HG02623 (cell line): ENCODE measurements around the gene TAS1R2.
A peak's percentile ranks its signal among the peaks of the same experiment; 100 is the strongest.
"Not testable (repeated sequence)": the region's sequence is repeated elsewhere in the genome, so short reads cannot be mapped to it uniquely, and the experiment has no call there.

Source experiments
- ATAC-seq: cut with Tn5 transposase; IDR thresholded peaks from one replicate; pipeline ENCODE4 v1.9.1; 2021; ENCODE audit warnings: moderate library complexity; ENCODE audit not compliant: unreplicated experiment

The TAS1R2 gene

GRCh38 chr1:18859560-18859959, at the start of gene TAS1R2:
TSS of gene TAS1R2 (minus strand) at chr1:18859660. CDS start at chr1:18859660, 0 bp downstream.
- no peak for ATAC-seq

- no peak for ATAC-seq
These were observed 48.7 kb upstream of the TAS1R2 start for GRCh38 chr1:18907917-18908845.

DNA sequence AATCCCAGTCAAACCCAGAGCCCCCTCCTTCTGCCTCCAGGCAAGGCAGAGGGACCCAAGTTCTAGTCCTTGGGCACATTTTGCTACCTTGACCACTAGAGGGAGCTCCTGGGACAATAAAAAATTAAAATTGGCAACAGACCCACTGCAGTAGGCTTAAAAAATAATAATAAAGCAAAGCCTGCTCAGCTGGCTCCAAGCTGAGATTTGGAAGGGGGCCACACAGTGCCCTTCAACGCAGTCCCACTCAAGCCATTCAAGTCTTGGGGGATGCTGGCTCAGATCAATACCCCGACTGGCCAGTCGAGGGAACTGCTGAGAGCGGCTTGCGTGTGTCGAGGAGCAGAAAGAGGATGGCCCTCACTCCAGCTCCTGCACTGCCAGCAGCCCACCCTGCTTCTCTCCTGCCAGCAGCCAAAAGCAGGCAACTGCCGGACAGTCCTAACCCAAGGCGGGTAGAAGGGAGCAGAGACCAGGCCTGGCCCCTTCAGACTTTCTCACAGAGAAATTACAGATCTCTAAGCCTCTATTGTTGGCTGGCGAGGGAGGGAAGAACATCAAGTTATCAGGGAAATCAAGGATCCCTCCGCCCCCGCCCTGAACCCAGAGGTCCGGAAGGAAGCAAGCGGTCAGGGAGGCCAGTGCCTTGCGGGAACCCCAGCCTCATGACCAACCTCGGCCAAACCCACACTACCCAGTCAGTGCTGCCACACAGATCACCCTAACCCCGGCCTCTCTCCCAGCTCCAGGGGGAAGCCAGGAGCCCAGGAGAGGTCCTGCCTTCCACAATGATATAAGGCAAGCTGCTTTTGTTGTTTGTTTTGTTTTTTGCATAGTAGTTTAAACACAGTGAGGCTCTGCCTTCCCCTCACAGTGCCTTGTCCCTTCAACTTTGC, 47.8 kb upstream of the TAS1R2 start:
- no peak for ATAC-seq

GRCh38 chr1:18903291-18903756, 43.9 kb upstream of the TAS1R2 start:
- no peak for ATAC-seq

DNA sequence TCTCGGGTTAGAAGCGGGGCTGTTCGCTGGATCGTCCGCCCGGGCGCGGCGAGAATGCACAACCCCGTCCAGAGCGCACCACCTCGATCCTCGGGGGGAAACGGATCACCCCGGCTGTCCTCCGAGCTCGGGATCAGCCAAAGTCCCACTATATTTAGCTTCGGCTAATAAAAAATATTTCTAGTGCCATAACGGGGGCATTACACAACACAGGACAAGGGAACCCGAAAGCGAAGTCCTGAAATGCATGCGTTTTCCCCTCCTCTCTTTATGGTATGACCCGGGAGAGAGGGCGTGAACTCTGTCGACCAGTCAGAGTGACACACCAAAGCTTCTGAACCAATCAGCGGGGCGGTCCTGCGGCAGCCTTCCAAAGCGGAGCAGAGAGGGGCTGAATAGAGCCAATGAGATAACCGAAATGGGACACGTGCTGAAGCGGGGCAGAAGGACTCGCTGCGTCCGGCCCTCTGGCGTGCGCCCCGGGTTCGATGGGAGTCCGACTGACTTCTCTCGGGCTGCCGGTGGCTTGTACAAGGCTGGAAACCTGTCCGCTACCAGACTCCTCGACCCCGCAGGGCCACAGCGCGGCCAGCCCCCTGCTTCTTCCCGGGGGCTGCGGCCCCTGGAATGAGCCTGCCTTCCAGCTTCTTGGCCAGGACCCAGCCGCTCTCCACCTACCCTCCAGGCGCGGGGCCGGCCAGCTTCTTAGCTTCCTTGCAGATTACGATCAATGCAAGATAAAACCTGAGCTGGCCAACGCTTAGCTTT, 43.2 kb upstream of the TAS1R2 start, which contains the start of gene ALDH4A1:
Gene ALDH4A1, minus strand, starts transcription at position 33 of the 768 bp plus-strand sequence. Its CDS starts 32 bp downstream, at position 1.
- peak; percentile 94 for ATAC-seq

GRCh38 chr1:18901952-18902522, 42.6 kb upstream of the TAS1R2 start:
- no peak for ATAC-seq

- no peak for ATAC-seq
These were observed 41.9 kb upstream of the TAS1R2 start for GRCh38 chr1:18901147-18901951.

DNA sequence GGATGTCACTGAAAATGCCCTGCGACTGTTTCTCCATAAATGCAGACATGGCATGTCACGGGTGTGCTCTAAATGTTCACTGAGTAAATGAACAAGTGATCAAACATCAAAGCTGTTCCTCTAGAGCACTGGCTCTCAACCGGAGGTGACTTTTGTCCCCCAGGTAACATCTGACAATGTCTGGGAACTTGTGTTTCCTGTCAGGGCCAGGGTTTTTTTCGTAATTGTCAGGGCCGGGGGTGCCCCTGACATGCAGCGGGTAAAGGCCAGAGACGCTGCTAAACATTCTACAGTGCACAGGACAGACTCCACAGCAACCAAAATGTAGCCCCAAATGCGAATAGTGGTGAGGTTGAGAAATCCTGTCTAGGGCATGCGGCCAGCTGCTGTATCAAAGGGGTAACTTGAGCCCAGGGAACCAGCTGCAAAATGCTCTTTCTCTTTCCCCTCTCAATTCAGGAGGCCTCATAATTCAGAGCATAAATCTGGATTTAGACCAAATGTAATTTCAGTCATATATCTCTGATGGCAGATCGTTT, 40.9 kb upstream of the TAS1R2 start:
- no peak for ATAC-seq

- ATAC-seq: no peak
These were observed 40.0 kb upstream of the TAS1R2 start for GRCh38 chr1:18899363-18900049.

GRCh38 chr1:18898567-18898966, 39.1 kb upstream of the TAS1R2 start:
- no peak for ATAC-seq

DNA sequence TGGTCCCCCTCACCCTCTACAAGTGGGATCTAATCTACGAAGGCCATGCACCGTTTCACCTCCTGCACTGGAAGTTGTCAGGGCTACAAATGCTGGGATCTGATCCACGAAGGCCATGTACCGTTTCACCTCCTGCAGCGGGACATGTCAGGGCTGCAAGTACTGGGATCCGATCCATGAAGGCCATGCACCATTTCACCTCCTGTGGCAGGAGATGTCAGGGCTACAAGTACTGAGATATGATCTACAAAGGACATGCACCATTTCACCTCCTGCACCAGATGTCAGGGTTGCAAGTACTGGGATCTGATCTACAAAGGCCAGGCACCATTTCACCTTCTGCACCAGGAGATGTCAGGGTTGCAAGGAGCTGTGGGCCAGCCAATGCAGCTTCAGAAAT, 35.9 kb upstream of the TAS1R2 start:
- no peak for ATAC-seq

GRCh38 chr1:18893120-18893519, 33.7 kb upstream of the TAS1R2 start:
- ATAC-seq: no peak

- ATAC-seq: not testable (repeated sequence)
These were observed 32.4 kb upstream of the TAS1R2 start for GRCh38 chr1:18891858-18892257.

DNA sequence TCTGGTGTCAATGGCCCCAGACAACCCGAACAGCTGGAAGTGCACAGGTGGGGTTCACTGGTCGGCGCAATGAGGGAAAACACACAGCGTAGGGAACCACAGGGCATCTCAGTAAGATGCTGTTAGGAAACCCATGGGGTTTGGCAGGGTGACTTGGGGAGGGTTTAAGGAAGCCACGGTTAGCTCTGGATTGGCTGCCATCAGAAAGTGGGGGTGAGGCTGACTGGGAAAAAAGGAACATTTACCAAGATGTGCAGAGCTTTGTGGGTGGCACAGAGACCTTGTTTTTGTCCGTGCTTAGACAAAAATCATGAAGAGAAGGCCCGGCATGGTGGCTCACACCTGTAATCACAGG, 31.9 kb upstream of the TAS1R2 start:
- ATAC-seq: no peak

DNA sequence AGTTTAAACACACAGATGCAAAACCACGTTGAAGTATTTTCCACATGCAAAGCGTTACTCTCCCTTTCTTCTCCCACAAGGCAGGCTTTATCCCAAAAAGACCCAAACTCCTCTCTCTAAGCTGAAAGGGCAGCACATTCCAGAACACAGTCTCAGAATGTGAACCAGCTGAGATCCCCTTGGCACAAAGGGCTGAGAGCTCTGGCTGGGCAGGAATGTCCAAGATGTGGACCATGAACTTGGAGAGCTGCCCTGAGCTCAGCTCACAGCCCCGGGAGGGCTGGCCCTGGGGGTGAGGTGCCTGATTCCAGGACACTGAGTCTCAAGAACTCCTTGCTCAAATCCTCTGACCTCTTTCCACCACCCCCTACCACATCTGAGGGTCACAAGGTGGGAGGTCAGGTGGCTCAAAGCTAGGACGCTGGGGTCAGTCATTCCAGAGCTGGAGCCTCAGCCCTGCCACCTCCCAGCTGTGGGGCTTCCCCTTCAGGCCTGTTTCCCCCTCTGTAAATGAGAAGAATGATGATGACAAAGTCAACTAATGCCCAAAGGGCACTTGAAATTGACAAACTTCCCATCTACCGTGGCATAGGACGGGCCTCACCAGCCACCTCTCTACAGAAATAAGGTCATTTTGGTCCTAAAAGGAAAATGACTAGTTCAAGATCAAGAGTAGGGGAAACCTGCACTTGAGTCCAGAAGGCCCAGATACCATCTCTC, 31.4 kb upstream of the TAS1R2 start:
- ATAC-seq: no peak

DNA sequence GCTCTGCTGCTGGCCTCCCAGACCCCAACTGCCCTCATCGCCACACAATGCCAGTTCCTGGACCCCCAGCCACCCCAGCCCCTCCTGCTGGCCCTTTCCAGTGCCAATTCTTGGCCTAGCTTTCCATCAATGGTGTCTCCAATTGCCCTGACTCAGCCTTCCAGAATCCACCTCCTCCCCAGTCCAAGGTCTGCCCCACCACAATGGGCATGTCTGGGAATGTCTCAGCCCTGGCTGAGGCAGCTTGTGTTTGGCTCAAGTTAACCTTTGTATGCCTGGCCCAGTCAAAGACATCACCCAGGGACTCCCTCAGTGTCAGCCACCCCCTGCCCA, 26.5 kb upstream of the TAS1R2 start:
- ATAC-seq: no peak

GRCh38 chr1:18885311-18886002, 26.0 kb upstream of the TAS1R2 start:
- no peak for ATAC-seq

DNA sequence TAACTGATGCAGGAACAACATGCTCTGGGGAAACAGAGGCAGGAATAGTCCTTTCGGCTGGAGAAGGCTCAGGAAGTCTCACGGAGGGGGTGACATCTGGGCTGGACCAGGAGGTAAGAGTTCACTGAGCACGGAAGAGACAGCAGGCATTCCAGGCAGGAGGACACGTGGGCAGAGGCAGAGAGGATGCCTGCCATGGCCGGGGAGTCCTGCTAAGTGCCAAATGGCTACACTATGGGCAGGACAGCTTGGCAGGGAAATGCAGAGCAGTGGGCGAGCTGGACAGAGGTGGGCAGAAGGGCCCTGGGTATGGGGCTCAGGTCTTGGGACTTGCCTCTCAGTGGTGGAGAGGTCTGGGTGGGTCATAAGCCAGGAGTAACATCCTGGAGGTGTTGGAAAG, 25.3 kb upstream of the TAS1R2 start:
- ATAC-seq: no peak
